Bronchial epithelial cell (primary cell): ENCODE measurements around the gene KCNC1. TPM values are rescaled to one million over a fixed set of nuclear protein-coding genes. Genes with fewer than 3 reads are reported as not detected.
A peak's percentile ranks its signal among the peaks of the same experiment; 100 is the strongest.

Experiments
- DNase-seq: peaks from one replicate; pipeline ENCODE4 v3.0.0-alpha.2; 2010; ENCODE audit warnings: low read depth
- FAIRE-seq: peaks from 2 replicates; lab custom pipeline; 2011; peaks lifted over from hg19 to GRCh38; lab: Jason Lieb, UNC
- H3K27me3 ChIP-seq: 2 replicates; pipeline ENCODE4 v1.5.1; 2011; ENCODE audit warnings: low read length; ENCODE audit not compliant: control insufficient read depth, insufficient read depth
- H3K36me3 ChIP-seq: 2 replicates; pipeline ENCODE4 v1.5.1; 2011; ENCODE audit warnings: low read length; ENCODE audit not compliant: control insufficient read depth, insufficient read depth
- H3K4me3 ChIP-seq: 2 replicates; pipeline ENCODE4 v1.5.1; 2011; ENCODE audit warnings: mild to moderate bottlenecking, low read depth, low read length, control low read depth
- total RNA-seq: library from RNA; depleted of rRNA; stranded (reverse); fragments of >200 nt; gene quantifications from 2 replicates; pipeline ENCODE4 v1.2.1, GENCODE V29; 2014
- TF ChIP-seq, protein P1 (sequence below): IDR thresholded peaks from 2 replicates; pipeline ENCODE4 v1.5.1; 2011; ENCODE audit warnings: mild to moderate bottlenecking, moderate library complexity, low read length, control low read depth, inconsistent platforms; ENCODE audit not compliant: insufficient read depth, severe bottlenecking

The KCNC1 gene
- total RNA-seq, 1 donor from 2014 or later = not detected

DNA sequence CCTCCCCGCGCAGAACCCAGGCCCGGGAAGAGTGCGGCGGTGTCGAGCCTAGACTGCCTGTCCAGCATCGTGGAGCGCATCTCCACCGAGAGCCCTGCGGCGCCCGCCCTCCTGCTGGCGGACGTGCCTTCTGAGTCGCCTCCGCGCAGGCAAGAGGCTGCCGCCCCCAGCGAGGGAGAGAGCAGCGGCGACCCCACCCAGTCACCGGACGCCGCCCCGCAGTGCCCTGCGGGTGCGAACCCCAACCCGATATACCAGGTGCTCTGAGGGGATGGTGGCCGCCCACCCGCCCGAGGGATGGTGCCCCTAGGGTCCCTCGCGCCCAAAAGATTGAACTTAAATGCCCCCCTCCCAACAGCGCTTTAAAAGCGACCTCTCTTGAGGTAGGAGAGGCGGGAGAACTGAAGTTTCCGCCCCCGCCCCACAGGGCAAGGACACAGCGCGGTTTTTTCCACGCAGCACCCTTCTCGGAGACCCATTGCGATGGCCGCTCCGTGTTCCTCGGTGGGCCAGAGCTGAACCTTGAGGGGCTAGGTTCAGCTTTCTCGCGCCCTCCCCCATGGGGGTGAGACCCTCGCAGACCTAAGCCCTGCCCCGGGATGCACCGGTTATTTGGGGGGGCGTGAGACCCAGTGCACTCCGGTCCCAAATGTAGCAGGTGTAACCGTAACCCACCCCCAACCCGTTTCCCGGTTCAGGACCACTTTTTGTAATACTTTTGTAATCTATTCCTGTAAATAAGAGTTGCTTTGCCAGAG, 13.2 kb upstream of the KCNC1 start:
- DNase-seq (no peak), FAIRE-seq (no peak)
- H3K27me3 ChIP-seq = peaks cover 58% of the 10 kb centered on the region
- TF ChIP-seq, protein P1, sequence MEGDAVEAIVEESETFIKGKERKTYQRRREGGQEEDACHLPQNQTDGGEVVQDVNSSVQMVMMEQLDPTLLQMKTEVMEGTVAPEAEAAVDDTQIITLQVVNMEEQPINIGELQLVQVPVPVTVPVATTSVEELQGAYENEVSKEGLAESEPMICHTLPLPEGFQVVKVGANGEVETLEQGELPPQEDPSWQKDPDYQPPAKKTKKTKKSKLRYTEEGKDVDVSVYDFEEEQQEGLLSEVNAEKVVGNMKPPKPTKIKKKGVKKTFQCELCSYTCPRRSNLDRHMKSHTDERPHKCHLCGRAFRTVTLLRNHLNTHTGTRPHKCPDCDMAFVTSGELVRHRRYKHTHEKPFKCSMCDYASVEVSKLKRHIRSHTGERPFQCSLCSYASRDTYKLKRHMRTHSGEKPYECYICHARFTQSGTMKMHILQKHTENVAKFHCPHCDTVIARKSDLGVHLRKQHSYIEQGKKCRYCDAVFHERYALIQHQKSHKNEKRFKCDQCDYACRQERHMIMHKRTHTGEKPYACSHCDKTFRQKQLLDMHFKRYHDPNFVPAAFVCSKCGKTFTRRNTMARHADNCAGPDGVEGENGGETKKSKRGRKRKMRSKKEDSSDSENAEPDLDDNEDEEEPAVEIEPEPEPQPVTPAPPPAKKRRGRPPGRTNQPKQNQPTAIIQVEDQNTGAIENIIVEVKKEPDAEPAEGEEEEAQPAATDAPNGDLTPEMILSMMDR = no peak
- no peaks in the 10 kb centered on the region for H3K36me3 ChIP-seq
- H3K4me3 ChIP-seq = no peak overlapping the region

DNA sequence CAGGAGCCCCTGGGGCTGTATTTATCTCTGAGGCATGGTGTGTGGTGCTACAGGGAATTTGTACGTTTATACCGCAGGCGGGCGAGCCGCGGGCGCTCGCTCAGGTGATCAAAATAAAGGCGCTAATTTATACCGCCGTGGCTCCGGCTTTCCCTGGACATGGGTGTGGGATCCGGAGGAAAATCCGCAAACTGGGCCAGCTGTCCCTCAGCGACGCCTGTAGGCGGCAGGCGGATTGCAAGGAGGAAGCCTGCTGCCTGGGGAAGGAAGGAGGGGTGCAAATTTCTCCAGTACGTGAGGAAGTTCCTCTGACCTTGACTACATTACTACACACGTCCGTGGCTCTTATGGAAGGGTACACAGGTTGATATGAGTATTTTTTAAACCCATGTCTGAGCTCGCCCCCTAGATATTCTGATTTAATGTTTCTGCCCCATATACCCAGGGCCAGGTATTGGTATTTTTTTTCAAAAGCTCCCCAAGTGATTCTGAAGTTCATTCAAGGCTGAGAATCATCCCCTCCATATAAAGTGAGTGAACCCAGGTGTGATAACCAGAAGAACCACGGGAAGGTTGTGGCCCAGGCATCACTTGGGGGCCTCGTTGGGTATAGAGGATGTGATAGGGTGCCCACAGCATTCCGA, 12.5 kb upstream of the KCNC1 start:
- DNase-seq (peak; percentile 17), FAIRE-seq (no peak)
- Histone ChIP-seq H3K4me3 (no peak overlapping the region), H3K36me3 (no peaks in the 10 kb centered on the region), H3K27me3 (peaks cover 57% of the 10 kb centered on the region)
- TF ChIP-seq, protein P1 = peak; percentile 67

DNA sequence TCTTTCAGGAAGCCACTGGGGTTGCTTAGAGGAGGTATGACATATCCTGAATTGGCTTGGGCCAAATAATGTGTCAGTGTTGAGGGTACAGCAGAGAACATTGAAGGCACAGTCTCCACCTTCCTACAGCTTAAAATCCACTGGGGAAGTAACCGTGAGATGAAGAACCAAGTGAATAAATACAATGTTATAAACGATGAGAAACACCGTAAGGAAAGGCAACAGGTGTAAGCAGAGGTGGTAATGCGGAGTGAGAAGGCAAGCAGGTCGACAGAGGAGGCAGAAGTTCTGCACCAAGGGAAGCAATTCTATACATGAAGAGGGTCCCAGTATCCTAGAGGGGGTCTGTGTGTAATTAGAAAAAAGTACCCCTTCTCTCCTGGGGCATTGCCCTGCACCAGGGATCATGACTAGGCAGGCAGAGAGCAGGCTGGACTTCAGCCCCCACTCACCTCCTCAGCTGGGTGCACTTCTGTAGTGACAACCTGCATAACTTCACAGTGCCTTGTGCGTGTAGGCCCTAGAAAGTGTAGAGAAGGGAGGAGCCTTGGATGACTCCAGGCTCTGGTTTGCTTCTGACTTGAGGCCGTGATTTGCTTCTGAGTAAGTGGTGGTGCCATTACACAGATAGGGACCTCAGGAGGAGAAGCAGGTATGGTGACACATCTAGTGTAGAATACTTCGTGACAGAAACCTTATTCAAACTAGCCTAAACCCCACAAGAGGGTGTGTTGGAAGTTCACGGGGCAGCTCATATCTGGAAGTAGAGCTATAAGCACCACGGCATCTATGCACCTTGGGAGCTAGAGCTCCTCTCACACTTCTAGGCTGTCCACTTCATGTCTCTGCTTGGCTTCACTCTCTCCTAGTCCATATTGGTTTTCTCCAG, 10.3 kb upstream of the KCNC1 start:
- no peaks in the 10 kb centered on the region for H3K36me3 ChIP-seq
- FAIRE-seq = no peak
- TF ChIP-seq, protein P1 = no peak
- H3K27me3 ChIP-seq = peaks cover 42% of the 10 kb centered on the region
- no peak for DNase-seq
- H3K4me3 ChIP-seq = no peak overlapping the region

DNA sequence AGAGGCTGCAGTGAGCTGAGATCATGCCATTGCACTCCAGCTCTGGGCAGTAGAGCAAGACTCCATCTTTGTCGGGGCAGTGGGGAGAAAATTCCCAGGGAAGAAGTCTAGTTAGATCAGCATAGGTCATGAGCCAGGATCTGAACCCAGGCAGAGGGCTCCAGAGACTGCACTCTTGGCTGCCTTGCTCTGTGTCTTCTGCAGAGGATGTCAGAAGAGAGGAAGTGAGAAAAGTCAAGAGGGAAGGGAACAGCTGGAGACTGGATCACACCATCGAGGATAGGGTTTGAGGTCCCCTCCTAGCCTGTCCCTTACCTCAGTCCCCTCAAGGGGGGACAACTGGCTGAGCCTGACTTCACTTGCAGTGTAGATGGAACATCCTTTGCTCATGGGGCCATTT, 9.4 kb upstream of the KCNC1 start:
- no peak for DNase-seq
- no peak overlapping the region for H3K4me3 ChIP-seq
- TF ChIP-seq, protein P1 = no peak
- peaks cover 35% of the 10 kb centered on the region for H3K27me3 ChIP-seq
- H3K36me3 ChIP-seq = no peaks in the 10 kb centered on the region
- no peak for FAIRE-seq

DNA sequence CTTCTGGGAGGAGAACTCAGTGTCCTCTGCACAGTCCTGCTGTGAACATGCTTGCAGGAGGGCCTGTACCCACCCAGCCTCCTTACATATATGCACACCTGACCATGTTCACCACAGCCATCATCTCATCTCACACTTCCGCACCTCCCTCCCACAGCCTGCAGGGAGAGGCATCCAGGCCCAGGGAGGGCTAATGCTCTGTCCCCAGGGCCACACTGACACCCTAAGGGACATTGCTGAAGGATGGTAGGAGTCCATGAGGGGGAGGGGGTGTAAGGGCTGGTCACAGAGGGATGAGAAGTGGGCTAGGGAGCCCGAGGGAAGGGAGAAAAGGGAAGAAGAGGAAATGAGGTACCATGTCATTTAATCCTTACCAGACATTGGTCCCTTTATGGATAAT, 4.4 kb upstream of the KCNC1 start:
- Histone ChIP-seq H3K36me3 (no peaks in the 10 kb centered on the region), H3K27me3 (peaks cover 17% of the 10 kb centered on the region), H3K4me3 (no peak overlapping the region)
- FAIRE-seq (no peak), DNase-seq (no peak)
- TF ChIP-seq, protein P1 = no peak
